NOMO-1 treated with dmso at 0.1 percent for 144 hours (cell line): ENCODE data around the gene NRARP.

Source experiments
- DNase-seq: peaks from one replicate; lab custom pipeline; 2025; ENCODE audit not compliant: unreplicated experiment; lab: John Stamatoyannopoulos, UW

The NRARP gene

GRCh38 chr9:137299203-137299565 lies 2.9 kb downstream of the NRARP start:
- DNase-seq = no peak

GRCh38 chr9:137298401-137299202 lies 3.5 kb downstream of the NRARP start:
- no peak for DNase-seq

- DNase-seq = no peak
Observed at GRCh38 chr9:137297966-137298365, 4.1 kb downstream of the NRARP start.

GRCh38 chr9:137296670-137297664 lies 5.1 kb downstream of the NRARP start:
- DNase-seq = no peak

GRCh38 chr9:137295849-137296669 lies 6.0 kb downstream of the NRARP start:
- DNase-seq = no peak

- DNase-seq = no peak
Observed at GRCh38 chr9:137295238-137295811, 6.7 kb downstream of the NRARP start.

GRCh38 chr9:137294681-137295237 lies 7.3 kb downstream of the NRARP start:
- no peak for DNase-seq

GRCh38 chr9:137294091-137294680 lies 7.9 kb downstream of the NRARP start:
- peak; percentile 42 for DNase-seq

GRCh38 chr9:137293482-137294090 lies 8.5 kb downstream of the NRARP start:
- DNase-seq = no peak

- DNase-seq = no peak
Observed at GRCh38 chr9:137293094-137293481, 9.0 kb downstream of the NRARP start.

GRCh38 chr9:137286975-137287383 lies 15.1 kb downstream of the NRARP start:
- DNase-seq = no peak

- no peak for DNase-seq
Observed at GRCh38 chr9:137281345-137282116, 20.5 kb downstream of the NRARP start.

GRCh38 chr9:137280474-137281344 lies 21.4 kb downstream of the NRARP start:
- DNase-seq = no peak

- no peak for DNase-seq
Observed at GRCh38 chr9:137279741-137280473, 22.2 kb downstream of the NRARP start.

- no peak for DNase-seq
Observed at GRCh38 chr9:137278721-137279711, 23.1 kb downstream of the NRARP start.
